ENCODE data around the gene LGALS9B.
"Not testable (repeated sequence)": the region's sequence is repeated elsewhere in the genome, so short reads cannot be mapped to it uniquely, and the experiment has no call there.

Gene LGALS9B

GRCh38 chr17:20417492-20418080 is 49.8 kb downstream of the LGALS9B start:
- not testable (repeated sequence) for DNase-seq (ENCODE audit: low read depth in 4 of 4, low spot score in 1 of 4)

DNA sequence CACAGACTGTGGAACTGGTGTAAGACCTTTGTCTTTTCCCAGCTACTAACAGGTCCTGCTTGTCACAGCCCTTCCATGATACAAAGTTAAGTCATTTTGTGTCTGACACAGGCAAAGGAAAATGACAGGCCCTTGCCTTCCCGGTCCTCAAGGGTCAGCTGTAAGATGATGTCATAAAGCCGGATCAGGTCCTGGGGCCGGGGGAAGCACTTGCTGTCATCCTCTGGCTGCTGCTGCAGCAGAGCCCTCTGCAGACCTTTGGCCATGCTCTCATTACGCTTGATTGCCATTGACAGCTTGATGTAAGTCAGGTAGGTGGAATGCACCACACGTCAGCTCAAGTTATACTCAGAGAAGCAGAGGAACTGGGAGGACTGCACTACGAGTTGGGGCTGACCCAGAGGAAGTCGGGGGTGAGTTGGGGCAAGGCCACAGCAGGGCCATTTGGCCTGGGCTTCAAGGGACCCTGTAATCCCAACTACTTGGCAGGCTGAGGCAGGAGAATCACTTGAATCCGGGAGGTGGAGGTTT is 50.9 kb downstream of the LGALS9B start:
- not testable (repeated sequence) for DNase-seq (ENCODE audit: low read depth in 4 of 4, low spot score in 1 of 4)

GRCh38 chr17:20415479-20415878 is 51.9 kb downstream of the LGALS9B start:
- not testable (repeated sequence) for DNase-seq (ENCODE audit: low read depth in 4 of 4, low spot score in 1 of 4)

GRCh38 chr17:20401306-20402022 is 65.9 kb downstream of the LGALS9B start:
- DNase-seq (ENCODE audit: low read depth in 4 of 4, low spot score in 1 of 4), result not testable (repeated sequence)

DNA sequence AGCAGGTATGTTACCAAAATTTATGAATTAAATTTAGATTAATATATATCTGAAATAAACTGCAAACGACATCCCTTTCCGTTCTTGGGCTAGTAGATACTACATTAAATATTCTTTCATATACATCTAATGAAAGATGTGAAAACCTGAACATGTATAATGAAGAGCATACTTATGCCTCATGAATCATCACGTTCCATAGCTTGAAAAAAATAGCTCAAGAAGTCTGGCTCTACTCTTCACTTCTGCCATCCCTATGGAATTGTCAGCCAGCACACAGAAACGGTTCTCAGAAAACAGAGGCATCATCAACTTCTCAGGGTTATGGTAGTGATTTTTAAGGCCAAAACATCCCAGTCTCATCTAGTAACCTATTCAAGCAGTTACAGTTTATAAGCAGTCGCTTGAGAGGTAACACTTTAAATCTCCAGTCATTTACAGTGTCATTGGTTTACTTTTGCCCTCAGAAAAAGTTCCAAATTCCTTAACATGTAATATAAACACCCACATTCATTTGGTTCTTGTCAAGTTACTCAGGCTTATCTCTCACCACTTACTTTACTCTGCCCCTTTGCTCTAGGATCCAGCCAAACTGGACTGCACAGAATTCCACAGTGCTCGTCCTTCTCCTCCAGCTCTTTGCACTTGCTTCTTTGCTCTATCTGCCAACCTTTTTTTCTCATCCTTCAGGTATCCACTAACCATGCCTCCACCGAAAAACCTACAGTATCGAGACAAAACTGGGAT is 66.6 kb downstream of the LGALS9B start:
- DNase-seq (ENCODE audit: low read depth in 4 of 4, low spot score in 1 of 4), result not testable (repeated sequence)
